ENCODE measurements around the gene ADGRV1. TPM values are rescaled to one million over a fixed set of nuclear protein-coding genes. Genes with fewer than 3 reads are reported as not detected.
"Not testable (repeated sequence)": the region's sequence is repeated elsewhere in the genome, so short reads cannot be mapped to it uniquely, and the experiment has no call there.

The ADGRV1 gene
- polyA plus RNA-seq, 10 donors, result 0.19 to 8.6 (median 0.98) TPM

DNA sequence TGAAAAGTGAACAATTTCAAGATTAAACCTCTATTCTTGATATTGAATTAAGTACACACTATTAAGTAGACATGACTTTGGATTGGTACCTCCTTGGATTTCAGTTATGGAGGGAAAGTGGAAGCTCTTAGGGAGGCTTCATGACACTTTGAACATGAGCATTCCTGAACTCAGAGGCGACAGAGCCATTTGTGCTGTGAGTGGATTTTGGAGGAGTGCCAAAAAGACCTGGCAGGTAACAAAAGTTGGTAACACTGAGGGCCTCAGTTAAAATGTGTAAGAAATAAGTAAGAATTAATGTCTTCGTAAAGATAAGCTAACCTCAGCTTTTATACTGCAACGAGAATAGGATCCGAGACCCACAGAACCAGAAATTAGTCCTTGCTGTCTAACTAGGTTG, 467.9 kb downstream of the ADGRV1 start:
- DNase-seq, result no peak

DNA sequence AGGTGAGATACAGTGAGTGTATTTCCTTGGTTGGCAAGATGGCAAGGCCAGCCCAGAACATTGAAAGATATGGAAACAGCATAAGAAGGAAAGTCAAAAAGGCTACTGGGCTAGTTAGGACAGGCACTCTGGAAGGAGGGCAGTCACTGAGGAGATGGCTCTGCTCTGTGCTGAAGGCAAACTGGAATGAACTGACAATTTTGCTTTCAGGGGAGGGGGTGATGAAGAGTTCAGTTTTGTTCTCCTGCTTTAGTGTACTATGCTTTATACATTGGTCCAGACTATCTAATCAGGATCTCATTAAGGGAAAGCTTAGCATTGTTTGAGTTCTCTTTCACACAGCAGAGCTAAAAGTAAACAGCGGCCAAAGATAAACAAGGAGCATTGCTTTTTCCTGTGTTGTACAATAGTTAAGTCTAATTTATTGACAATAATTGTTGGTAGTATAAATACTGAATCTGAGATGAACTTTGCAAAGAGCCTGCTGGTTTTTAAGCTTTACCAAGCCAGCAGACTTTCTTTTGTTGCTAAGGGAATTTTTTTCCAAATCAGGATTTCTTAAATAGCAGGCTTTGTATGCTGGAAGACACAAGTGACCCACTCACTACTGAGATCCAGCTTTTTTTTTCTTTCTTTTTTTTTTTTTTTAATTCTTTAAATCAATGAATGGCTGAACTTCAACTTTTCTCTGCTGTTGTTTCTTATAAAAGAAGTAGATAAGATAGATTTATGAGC, 469.0 kb downstream of the ADGRV1 start:
- peak in 1 of 3 donors; percentile 34 for DNase-seq

DNA sequence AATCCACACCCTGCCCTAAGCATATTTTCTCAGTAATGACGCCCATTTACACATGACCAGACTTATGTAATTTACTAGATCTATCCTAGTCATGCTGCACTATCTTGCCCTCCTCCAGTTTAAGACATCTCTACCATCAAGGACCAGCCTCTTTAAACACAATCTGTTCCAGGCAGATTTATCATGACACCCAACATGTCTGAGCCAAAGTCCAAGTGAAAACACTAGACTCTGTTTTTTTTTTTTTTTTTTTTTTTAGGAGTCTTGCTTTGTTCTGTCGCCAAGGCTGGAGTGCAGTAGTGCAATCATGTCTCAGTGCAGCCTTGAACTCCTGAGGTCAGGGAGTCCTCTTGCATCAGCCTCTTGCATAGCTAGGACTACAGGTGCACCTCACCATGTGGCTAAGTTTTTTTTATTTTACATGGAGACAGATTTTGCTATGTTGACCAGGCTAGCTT, 469.9 kb downstream of the ADGRV1 start:
- DNase-seq, result no peak

DNA sequence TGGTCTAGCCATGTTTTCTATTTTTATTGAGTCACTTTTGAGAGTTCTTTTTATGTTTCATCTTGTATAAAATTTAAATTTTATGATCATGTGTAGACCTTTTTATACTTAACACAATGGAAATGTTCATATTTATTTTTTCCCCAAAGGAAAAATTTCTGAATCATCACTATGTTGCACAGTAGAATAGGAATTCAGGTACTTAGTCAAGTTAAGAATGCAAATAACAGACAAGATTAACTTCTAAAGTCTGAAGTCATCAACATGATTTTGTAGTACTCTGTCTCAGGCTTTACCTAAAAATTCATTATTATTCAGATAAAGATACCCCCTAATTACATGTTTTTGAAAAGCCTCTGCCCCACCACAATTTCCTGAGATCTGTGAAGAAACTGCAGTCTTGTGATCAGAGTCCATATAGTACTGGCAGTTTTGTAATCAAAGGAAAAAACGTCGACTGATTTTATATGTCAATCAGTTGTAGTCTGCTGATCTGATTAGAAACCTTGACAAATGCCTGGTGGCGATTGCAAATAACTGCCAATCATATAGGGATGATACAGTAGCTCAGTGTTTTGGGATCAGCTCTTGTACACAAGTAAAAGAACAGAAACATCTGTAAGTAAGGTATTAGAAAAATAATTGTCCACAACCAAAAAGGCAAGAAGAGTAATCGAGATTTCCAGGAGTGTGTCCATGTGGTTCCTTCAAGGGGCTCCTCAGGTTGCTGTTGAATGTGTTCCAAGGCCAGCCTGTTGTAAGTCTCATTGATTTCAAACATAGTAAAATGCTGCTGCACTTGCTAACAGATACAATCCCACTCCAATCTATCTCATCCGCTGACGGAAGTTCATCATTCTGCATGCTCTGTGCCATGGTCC, 472.2 kb downstream of the ADGRV1 start:
- no peak for DNase-seq

DNA sequence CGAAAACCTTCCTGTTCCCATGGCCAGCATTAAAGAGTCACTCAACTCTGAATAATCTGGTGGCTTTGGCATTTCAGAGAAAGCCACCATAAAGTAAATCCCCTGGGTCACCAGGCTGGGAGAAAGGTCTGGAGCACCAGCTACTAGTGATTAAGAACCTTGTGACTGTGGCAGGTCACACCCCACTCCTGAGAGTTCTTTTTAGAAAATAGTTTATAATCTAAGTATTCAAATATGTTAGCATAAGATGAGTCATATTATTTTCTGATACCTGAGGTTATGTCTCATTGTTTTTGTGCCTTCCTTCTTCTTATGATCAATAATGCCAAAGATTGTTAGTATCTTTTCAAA, 472.8 kb downstream of the ADGRV1 start:
- DNase-seq, result no peak

DNA sequence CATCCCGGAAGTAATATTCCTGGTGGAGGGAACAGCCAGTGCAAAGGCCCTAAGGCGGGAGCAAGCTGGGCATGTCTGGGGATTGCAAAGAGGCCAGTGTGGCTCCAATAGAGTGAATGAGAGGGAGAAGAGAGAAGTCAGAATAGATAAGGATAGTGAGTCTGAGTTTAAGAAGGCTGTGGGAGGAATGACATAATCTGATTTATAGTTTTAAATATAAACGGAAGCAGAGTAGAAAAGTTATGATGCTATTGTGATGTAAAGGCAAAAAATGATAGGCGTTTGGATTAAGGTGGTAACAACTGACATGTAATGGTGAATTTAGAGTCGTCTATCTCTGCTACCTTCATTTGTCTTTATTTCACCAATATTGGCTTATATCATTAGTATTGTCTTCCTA, 473.5 kb downstream of the ADGRV1 start:
- DNase-seq, result no peak

DNA sequence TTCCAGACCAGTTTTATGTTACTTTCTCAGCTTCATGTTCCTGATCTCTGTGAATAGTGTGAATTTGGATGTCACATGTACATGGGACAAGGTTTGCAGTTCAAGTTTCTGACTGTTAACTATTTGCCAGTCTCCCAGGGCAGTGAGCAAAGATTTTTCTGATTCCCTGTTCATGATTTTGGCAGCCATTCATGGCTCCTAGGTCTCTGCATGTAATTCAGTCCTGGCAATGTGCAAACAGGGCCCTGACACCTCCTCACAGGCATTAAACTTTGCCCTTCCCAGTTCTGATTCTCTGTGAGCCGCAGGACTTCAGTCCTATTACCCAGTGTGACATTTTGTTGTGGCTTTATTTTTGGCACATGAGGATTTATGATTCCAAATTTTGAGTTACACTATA, 474.8 kb downstream of the ADGRV1 start:
- no peak for DNase-seq

DNA sequence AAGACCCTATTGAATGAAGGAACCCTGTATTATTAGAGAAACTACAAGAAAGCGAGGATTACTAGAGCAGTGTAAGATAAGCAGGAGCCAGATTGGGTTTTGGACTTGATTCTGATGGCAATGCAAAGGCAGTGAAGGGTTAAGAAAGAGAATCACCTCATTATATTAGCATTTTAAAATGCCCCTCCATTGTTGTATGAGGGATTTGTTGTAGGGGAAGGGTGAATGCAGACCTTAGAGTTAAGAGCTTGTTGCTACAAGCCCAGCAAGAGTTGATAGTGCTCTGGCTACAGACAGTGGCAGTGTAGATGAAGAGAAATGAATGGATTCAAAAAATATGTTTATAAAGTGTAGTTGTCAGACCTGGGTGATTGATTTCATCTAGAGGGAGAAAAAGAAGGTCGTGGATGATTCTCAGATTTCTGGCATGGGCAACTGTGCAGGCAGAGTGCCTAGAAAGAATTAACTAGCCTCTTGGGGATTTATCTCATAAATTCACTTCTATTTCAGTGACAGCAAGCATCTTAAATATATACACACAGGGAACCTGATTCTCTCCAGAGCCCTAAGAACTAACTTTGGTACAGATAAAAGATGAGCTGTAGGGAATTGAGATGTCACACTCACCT, 479.7 kb downstream of the ADGRV1 start:
- DNase-seq, result peak in 1 of 3 donors; percentile 56

DNA sequence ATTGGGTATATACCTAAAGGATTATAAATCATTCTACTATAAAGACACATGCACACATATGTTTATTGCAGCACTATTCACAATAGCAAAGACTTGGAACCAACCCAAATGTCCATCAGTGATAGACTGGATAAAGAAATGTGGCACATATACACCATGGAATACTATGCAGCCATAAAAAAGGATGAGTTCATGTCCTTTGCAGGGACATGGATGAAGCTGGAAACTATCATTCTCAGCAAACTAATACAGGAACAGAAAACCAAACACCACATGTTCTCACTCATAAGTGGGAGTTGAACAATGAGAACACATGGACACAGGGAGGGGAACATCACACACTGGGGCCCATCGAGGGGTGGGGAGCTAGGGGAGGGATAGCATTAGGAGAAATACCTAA, 482.5 kb downstream of the ADGRV1 start:
- not testable (repeated sequence) for DNase-seq

DNA sequence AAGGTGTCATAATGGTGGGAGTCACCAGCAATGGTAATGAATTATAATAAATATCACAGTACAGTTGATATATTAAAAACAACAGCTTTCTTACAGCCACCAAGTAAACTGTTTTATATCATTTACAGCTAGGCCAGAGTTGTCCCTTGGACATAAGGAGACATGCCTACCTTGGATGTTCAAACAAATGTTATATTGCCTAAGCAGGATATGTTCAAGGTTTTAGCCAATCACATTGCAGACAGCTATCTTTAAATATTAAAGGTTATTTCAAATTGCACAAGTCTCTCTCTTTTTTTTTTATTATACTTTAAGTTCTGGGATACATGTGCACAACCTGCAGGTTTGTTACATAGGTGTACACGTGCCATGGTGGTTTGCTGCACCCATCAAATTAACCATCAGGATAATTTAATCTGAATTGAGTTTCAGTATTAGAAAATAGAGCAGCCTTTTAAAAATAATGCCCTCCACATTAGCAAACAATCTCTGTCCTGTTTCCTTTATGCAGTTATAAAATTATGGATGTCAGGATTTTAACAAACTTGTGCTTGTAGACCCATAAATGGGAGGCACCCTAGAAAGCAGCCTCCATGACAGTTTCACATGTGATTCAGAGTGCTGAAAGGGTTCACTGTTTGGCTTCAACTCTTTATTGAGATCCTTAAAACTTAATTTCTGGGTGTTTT, 483.8 kb downstream of the ADGRV1 start:
- DNase-seq, result no peak

DNA sequence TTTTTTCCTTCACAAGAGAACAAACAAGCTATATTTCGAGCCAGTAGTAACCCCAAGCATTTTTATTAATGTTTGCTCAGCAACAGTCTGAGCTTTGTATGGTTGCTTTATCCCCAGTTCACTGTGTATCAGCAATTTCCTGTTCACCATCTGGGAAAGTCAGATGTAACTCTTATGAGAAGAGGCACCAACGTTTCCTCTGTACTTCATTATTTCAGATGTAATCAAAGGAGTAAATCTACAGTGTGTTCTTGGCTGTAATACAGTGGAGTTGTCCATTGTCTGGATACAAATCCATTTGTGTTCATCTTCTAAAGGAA, 484.3 kb downstream of the ADGRV1 start:
- no peak for DNase-seq

DNA sequence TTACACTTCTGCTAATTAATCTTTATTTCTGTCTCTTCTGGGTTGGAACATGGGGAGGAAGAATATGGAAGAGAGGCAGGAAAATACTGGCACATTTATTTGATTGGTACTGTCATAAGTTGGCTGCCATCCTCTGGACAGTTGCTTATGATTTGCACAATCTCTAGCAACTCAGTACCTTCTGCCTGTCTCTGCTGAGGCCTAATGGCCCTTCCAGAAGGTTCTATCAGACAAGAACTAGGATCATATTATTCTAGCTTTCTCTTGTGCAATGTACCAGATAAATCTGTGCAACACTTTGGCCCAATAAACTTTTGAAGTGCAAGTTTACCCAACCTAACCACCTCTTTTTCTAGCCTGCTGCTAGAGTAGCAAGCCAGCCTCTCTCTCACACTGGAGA, 489.5 kb downstream of the ADGRV1 start:
- DNase-seq, result no peak

DNA sequence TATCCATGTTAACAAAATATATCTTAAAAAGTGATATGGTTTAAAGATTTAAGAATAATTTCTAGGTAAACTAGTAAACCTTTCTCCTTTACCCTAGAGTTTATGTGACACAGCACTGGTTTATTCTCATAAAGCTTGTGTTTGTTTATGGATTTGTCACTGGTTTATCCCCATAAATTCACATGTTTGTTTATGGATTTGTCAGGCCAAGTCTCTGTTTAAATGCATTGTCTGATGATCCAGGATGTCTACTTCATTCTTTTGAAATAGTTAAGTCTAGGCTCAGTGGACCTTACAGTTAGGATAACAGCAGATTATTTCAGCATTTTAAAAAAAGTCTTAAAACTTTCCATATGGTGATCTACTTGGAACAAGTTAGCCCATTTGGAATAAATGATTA, 490.5 kb downstream of the ADGRV1 start:
- DNase-seq, result no peak

DNA sequence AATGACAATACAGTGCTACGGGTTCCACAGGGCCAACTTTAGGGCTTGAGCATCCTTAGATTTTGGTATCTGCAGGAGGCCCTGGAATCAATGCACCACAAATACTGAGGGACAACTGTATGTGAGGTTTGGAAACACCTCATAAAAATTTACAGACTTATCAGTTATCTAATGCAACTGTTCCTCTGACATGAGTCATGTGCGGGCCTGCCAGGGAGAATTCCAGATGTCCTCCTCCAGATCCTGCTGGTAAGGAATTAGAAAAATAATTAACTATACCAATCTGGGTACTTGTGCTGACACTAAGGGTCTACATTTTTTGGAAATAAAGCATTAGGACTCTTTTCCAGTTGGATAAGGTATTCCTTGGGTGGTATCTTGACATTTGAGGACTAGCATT, 491.2 kb downstream of the ADGRV1 start:
- no peak for DNase-seq

DNA sequence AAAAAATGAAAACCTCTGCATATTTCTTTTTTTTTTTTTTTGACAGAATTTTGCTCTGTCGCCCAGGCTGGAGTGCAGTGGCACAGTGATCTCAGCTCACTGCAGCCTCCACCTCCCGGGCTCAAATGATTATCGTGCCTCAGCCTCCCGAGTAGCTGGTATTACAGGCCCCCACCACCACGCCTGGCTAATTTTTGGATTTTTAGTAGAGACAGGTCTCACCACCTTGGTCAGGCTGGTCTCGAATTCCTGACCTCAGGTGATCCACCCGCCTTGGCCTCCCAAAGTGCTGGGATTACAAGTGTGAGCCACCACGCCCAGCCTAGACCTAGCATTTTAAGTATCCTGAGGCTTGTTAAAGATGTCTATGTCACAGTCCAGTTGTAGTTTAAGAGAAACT, 493.8 kb downstream of the ADGRV1 start:
- not testable (repeated sequence) for DNase-seq

DNA sequence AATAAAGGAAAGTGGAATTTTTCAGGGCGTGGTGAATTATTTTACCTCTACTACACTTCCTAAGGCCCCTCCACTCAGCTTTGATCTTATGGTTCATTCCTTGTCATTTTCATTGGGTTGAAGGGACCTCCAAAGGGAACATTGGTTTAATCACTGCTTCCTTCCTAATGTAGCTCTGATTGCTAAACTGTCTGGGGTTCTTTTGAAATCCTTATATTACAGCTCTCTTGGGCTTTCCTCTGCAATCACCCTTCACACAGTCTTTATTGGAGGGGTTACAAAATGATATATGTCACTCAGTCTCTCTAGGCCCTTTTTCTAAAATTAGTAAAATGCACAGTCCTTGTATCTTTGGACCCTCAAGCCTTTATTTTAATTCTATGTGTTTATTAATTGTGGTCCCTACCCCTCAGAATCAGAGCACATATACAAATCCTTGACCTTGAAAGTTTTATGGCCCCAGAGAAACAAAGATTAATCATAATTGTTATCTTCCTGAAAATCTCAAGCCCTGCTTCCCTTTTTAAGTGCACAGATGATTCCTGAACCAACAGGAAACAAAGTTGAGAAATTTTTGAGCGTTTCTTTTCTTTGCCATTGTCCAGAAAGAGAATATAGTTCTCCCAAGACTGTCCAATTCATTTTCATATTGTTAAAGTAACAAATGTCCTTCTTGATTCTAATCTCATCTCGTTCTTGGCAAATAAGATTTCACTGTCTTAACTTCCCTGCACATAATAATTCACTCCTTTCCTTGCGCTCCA, 494.6 kb downstream of the ADGRV1 start:
- DNase-seq, result no peak

DNA sequence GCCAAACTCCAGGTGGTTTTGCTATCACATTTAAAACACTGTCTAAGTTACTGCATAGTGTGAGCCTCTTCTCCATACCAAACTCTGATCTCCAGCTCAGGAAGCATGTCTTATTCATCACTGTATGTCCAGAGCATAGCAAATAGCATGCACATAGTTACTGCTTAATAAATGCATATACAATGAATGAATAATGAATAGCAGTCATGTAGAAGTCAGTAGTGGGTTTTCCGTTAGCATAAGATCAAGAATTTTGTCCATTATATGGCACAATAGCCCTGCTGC, 495.1 kb downstream of the ADGRV1 start:
- peak in 2 of 3 donors; percentile 13 to 57 for DNase-seq

DNA sequence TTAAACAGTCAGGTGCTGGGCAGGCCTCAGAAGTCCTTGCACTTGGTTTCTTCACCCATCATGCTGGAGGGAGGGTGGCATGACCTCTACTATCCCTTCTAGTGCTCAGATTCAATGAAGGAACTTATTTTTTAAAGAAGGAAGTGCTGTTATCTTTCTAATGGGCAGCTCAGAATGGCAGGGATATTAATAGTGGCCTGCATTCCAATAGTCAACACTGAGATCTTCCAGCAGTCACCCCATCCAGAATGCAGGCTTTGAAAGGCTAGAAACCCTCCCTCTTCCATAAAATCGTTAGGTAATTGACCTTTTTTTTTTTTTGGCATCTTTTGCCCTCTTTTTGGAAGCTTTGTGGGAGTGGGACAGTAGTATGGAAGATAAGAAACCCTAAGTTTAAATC, 499.6 kb downstream of the ADGRV1 start:
- DNase-seq, result no peak

DNA sequence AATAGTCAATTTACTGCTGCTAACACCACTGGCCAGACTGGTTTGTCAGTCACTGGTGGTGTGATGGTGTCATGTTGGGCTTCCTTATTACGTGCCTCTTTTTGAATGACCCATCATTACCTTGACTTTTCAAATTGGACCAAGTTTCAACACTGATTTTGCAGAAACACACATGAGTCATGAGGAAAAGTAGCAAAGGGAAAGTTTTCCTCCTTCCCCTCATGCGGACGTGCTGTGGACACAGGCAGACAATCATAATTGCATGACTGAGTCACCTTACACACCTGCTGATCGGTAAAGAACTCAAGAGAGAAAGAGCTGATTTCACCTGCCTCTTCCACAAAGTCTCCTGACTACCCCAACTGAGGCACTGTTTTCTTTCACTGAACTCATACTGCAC, 500.0 kb downstream of the ADGRV1 start:
- no peak for DNase-seq

DNA sequence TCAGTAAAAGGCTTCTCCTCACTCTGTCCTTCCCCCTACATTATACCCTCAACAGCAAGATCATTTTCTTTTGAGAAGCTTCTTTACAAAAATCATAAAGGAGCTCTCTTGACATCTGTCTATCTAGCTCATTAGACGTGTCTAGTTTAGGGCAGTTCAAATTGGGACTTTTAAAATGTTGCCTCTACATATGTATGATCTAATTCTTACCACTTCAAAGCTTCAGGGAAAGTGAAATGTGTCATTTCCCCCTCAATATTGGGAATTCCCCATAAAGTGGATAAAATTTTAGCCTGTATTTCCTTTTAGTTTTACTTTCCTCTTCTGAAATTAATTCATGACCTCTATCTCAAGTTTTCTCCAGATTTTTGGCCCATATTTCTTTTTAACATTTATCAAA, 500.8 kb downstream of the ADGRV1 start:
- no peak for DNase-seq

DNA sequence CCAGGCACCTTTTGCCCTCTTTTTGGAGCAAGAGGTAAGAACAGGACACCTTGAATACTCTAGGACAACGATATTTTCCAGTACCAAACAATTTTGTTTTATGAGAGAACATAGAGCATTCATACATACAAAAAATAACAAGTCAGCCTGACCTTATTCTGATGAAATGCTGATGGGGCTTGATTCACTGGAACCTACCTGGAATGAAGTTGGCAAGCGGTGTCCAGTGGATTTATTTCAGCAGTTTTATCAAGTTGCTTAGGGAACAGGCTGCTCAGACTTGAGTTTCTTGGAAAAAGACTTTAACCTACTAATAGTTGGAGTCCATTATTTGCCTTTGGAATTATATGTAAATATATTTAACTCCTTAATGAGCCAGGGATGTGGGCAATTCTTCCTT, 502.5 kb downstream of the ADGRV1 start:
- no peak for DNase-seq
